Astrocyte of the spinal cord (primary cell): Measurements from ENCODE around the gene CCM2.

ENCODE experiments used
- DNase-seq: peaks from one replicate; pipeline ENCODE4 v3.0.0; 2011; ENCODE audit warnings: low read depth, low spot score
- H3K4me3 ChIP-seq: 2 replicates; pipeline ENCODE4 v1.5.1; 2011; ENCODE audit warnings: low read depth, mild to moderate bottlenecking, low read length, moderate library complexity
- in situ Hi-C: cut with HindIII; loops from 2 replicates; pipeline ENCODE4 v1.10.0; 2017; ENCODE audit warnings: low sequenced_read_pairs
- TF ChIP-seq, protein P1 (sequence below): IDR thresholded peaks from 2 replicates; pipeline ENCODE4 v1.5.1; 2012; ENCODE audit warnings: low read depth, mild to moderate bottlenecking, low read length, inconsistent platforms

Gene CCM2

DNA sequence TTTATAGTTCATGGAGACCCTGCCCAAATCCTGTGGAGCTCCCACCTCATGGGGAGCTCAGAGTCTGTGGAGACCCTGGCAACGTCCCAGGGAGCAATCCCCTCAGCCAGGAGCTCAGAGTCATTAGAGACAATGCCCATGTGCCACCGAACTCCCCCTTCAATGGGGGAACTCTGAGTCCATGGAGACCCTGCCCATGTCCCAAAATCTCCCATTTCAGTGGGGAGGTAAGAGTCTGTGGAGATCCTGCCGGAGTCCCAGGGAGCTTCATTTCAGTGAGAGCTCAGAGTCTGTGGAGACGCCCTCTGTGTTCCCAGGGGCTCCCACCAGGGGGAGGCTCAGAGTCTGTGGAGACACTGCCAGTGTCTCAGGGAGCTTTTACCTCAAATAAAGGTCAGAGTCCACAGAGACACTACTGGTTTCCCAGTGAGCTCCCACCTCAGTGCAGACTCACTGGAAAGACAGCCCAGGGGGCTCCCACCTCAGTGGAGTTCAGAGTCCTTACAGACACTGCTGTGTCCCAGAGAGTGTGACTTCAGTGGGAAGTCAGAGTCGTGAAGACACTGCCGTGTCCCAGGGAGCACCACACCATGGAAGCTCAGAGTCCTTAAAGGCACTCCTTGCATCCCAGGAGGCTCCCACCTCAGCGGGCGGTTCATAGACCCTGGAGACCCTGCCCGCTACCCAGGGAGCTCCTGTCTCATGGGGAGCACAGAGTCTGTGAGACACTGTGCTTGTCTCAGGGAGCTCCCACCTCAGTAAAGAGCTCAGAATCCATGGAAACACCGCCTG is 26.2 kb upstream of the CCM2 start:
- DNase-seq = no peak
- TF ChIP-seq, protein P1, sequence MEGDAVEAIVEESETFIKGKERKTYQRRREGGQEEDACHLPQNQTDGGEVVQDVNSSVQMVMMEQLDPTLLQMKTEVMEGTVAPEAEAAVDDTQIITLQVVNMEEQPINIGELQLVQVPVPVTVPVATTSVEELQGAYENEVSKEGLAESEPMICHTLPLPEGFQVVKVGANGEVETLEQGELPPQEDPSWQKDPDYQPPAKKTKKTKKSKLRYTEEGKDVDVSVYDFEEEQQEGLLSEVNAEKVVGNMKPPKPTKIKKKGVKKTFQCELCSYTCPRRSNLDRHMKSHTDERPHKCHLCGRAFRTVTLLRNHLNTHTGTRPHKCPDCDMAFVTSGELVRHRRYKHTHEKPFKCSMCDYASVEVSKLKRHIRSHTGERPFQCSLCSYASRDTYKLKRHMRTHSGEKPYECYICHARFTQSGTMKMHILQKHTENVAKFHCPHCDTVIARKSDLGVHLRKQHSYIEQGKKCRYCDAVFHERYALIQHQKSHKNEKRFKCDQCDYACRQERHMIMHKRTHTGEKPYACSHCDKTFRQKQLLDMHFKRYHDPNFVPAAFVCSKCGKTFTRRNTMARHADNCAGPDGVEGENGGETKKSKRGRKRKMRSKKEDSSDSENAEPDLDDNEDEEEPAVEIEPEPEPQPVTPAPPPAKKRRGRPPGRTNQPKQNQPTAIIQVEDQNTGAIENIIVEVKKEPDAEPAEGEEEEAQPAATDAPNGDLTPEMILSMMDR = peak; percentile 62
- in situ Hi-C loops = no loop called here
- H3K4me3 ChIP-seq = no peak overlapping the region

DNA sequence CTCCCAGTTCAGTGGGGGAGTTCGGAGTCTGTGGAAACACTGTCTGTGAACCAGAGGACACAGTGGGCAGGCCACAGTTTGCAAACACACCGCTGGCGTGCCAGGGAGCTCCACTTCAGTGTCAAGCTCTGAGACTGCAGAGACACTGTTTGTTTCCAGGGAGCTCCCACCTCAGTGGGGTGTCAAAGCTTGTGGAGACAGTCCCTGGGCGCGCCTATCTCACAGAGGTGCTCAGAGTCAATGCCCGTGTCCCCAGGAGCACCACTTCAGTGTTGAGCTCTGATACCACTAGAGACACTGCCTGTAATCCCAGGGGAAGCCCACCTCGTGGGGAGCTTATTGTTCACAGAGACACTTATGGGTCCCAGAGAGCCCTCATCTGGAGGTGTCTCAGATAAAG is 25.5 kb upstream of the CCM2 start:
- no peak for DNase-seq
- in situ Hi-C loops = no loop called here
- no peak overlapping the region for H3K4me3 ChIP-seq

DNA sequence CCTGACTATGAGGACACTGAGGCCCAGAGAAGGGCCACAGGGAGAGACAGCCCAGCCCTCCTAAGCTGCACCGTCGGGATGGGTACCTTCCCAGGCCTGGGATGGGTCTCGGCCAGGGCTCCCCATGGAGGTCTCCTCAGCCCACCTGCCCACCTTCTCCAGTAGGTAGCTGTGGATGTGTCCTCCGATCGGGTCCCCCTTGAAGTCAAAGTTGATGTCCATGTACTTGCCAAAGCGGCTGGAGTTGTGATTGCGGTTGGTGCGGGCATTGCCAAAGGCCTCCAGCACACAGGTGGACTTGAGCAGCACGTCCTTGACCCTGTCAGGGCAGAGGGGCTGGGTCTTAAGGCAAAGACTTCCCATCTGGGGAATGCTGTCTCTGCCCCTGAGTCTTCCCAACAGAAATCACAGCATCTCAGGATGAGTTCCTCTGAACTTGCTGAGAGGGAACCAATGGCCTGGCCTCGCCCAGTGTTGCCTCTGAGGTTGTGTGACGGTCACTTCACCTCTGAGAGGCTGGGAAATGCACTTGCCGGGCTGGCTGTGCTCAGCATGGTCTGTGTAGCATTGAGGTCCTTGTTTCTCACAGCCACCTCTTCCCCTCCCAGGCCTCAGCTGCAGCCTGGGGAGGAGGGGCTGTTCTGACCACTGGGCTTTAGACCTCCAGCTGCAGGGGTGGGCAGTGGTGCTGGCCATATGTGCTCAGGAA is 24.5 kb upstream of the CCM2 start:
- in situ Hi-C loops = no loop called here
- no peak for DNase-seq
- TF ChIP-seq, protein P1 = no peak
- H3K4me3 ChIP-seq = no peak overlapping the region

More for the DNA sequence above, 25.5 kb upstream of the CCM2 start:
- TF ChIP-seq, protein P1 = no peak

DNA sequence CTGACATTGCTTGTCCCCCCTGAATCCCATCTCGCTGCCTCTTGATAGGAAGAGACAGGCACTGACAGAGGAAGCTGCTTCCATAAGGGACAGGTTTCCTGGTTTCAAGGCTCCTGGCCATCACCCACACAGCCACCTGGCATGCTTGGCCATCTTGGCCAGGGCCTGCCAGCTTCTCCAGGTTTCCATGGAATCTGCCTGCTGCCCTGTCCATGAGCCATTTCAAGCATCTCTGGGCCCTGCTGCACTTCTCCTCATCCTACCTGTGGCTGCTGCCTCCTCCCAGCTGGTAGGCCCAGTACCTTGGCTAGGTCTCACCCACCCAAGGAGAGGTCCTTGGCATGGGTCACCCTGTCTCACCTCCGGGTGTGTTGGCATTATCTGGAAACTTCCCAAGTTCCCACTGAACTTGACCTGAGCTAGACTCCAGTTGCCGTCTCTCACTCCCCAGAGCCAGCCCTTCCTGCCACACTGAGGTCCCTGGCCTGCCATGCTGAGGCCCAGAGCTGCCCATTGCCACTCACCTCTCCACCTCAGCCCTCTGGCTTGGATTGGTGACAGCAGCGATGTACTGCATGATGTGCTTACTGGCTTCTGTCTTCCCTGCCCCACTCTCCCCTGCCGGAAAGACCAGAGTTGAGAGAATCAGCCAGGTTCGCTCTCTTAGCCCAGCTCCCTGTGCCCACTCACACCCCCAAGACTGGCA is 23.8 kb upstream of the CCM2 start:
- in situ Hi-C loops = no loop called here
- no peak overlapping the region for H3K4me3 ChIP-seq
- TF ChIP-seq, protein P1 = no peak
- DNase-seq = no peak

DNA sequence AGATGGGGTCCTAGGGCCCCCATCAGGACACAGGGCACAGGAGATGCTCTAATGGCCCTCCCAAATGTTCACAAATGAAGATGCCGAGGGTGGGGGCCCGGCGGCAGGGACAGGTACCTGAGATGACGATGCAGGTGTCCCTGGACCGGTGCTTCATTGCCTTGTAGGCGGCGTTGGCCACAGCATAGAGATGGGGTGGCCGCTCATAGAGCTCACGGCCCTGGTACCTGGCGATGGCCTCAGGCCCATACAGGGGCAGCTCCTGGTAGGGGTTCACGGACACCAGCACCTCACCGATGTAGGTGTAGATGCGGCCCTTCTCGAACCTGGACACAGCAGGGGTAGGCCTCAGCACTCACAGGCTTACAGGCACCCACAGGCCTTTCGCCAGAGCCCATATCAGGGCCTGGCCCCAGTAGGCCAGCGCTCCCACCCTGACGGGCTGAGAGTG is 23.2 kb upstream of the CCM2 start:
- in situ Hi-C loops = no loop called here
- TF ChIP-seq, protein P1 = no peak
- no peak for DNase-seq
- no peak overlapping the region for H3K4me3 ChIP-seq

DNA sequence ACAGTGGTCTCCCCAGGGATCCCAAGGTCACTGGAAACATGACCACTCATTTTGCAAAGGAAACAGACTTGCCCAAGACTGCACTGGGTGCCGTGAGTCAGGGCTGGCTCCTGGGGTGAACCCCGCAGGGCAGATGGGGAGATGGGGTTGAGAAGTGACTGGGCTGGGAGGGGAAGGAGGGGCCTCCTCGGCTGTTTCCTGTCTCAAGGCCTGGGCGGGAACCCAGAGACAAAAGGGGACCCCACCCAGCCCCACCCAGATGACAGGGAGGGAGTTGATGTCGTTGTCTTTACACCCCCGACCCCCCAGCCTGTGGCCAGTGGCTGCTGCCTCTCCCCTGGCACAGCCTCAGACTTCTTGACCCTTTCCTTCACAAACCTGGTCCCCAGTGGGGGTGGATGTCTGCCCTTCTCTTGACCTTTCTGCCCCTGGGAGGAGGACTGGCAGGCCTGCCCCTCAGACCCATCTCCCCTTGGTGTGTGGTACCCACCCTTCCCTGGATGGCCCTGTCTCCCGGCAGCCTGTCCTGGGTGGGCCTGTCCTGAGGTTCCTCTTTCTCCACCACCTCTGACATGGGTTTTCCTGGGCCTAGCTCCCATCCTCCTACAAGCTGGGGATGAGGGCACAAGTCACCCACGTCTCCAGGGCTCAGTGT is 22.6 kb upstream of the CCM2 start:
- TF ChIP-seq, protein P1 = no peak
- in situ Hi-C loops = no loop called here
- DNase-seq = no peak
- no peak overlapping the region for H3K4me3 ChIP-seq
